VCaP (cell line): Measurements from ENCODE around the gene COL17A1.

Experiments
- H3K27ac ChIP-seq: fragments of 450-650 bp; 2 replicates; pipeline ENCODE4 v1.5.1; 2017
- TF ChIP-seq, protein P1 (sequence below): fragments of 450-650 bp; conservative IDR thresholded peaks from 2 replicates; pipeline ENCODE4 v1.5.1; 2017; ENCODE audit warnings: mild to moderate bottlenecking, moderate library complexity

Gene COL17A1

DNA sequence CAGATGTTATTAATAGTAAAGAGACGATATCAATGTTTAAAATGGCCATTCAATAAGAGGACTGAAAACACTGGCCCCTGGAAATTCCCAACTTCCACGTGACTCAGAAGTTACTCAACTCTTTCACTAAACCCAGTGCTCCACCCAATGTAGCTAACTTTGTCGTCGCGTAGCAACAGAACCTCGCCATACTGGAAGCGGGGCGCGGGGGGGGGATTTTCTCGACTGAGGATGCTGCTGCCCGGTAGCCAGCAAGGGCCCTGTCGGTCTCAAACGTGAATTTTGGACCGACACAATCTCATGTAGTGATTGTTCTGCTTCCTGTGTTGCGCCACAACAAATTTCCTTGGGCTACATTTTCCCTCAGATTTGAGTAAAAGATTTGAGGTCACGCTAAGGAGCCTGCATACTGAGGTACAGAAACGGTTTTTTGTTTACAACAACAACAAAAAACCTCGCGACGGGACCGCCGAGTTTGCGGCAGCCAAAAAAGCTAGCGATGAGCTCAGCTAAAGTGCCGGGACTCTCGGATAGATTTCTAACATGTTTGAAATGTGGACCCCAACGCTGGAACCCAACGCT, 35.3 kb upstream of the COL17A1 start:
- H3K27ac ChIP-seq = peak overlapping the region; percentile 89
- TF ChIP-seq, protein P1, sequence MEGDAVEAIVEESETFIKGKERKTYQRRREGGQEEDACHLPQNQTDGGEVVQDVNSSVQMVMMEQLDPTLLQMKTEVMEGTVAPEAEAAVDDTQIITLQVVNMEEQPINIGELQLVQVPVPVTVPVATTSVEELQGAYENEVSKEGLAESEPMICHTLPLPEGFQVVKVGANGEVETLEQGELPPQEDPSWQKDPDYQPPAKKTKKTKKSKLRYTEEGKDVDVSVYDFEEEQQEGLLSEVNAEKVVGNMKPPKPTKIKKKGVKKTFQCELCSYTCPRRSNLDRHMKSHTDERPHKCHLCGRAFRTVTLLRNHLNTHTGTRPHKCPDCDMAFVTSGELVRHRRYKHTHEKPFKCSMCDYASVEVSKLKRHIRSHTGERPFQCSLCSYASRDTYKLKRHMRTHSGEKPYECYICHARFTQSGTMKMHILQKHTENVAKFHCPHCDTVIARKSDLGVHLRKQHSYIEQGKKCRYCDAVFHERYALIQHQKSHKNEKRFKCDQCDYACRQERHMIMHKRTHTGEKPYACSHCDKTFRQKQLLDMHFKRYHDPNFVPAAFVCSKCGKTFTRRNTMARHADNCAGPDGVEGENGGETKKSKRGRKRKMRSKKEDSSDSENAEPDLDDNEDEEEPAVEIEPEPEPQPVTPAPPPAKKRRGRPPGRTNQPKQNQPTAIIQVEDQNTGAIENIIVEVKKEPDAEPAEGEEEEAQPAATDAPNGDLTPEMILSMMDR = no peak

DNA sequence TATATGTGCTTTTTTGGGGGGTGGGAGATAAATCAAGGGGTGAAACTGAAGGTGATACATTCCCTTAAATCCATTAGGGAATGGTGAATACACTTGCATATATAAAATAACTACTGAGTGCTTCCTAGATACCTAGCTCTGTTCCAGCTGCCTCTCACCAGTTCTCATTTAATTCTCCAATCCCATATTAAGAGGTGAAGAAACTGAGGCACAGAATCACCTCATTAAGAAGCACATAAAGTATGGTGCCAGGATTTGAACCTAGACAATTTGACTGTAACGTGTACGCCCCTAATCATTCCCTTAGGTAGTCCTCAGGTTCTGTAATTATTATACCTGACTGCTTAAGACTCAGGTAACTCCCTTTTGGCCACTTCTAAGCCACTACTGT, 34.8 kb upstream of the COL17A1 start:
- peak overlapping the region; percentile 89 for H3K27ac ChIP-seq

DNA sequence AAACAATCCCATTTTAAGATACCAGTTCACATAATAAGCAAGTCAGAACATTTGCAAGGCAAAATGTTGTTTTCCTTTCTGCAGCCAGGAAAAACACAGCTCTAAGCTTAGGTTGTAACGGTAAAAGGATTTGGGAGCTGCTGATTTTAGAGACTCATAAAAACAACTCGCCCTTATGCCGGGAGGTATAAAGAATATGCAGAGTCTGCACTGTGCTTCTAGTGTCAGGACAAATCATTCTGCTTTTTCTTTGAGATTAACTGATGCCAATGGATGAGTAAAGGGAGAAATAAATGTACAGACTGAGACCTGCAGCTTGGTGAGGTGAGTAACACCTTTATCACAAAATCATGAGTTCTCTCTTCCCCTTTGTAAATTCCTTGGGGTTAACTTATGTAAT, 34.3 kb upstream of the COL17A1 start:
- TF ChIP-seq, protein P1 = no peak

More for the DNA sequence above, 34.8 kb upstream of the COL17A1 start:
- TF ChIP-seq, protein P1 = no peak

DNA sequence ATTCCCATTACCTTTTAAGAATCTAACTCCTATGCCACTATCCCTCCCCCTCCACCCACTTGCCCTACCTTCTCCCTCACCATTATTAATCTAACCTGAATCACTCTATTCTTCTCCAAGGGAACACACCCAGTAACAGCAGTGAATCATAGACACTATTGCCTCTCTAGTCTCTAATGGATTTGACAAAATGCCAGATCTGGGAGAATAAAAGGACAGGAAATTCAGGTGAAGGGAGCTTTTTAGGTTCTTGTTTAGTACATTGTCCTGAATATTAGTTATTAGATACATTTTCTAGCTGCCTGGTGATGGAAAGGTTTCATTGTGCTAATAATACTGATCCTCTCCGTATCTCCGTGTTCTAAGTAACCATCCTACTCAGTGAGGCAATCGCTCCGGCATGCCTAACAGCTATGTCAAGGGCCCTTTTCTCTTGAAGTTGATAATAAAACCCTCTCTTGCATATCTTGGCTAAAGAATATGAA, 32.2 kb upstream of the COL17A1 start:
- H3K27ac ChIP-seq = no peak overlapping the region

More for the DNA sequence above, 34.3 kb upstream of the COL17A1 start:
- H3K27ac ChIP-seq = no peak overlapping the region

DNA sequence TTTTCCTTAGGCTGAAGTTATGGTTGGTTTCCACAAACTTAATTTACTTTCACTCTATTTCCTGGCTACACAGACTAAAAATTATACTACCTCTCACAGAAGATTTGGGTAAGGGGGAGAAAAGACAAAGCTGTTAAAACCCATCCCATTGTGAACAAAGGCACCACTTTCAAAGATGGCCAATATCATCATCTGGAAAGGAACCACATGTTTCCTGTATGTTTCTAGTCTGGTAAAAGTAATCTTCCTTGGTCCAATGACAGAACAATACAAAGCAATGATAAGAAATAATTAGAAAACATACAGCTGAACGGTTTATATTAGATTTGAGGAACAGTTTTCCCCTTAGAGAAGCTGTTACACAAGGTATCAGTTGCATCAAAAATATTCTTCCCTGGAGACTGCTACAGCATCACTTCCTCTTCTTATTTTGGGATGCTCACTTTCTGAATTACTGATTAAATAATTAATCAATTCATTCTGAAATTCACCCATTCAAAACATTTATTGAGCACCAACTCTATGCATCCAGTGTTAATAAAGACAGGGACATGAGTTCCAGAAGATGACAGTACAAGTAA, 27.8 kb upstream of the COL17A1 start:
- no peak overlapping the region for H3K27ac ChIP-seq
- TF ChIP-seq, protein P1 = no peak

More for the DNA sequence above, 32.2 kb upstream of the COL17A1 start:
- TF ChIP-seq, protein P1 = no peak

DNA sequence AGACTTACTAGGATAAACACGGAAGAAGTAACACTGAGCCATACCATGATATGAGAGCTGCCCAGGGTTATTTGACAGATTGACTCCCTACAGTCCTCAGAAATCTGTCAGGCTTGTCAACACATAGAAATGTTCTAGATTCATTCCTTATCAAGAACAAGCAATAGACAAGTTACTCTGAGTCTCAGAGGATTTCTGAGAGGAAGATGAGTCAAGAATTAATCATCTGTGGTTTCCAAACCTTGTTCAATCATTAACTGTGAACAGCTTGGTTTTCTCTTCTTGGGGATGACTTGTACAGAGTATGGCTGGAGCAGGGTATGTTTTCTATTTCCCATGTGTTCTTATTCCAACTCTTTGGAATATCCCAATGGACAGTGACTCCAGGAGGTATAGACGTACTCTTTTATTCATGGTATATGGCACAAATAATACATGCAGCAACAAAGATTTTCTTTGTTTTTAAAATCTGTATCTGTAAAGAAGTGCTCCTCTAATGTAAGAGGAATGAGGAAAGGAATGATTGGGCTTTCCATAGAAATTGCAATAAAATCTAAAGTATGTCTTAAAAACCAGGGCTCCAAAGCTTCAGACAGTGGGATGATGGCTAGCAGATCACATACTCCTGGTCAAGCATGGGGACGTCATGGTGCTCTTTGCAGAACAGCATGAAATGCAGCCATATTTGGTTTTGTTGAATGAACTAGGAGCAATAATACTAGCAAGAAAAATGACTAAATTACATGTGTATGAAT, 24.4 kb upstream of the COL17A1 start:
- no peak overlapping the region for H3K27ac ChIP-seq
- TF ChIP-seq, protein P1 = no peak

- H3K27ac ChIP-seq = no peak overlapping the region
- TF ChIP-seq, protein P1 = no peak
Measured at GRCh38 chr10:104104926-104105325, 19.2 kb upstream of the COL17A1 start.
